Stimulated activated CD8-positive, alpha-beta memory T cell treated with anti-CD3 and anti-CD28 coated beads, Interleukin-4, amount 100 ng/mL, for 4 hours (primary cell): ENCODE measurements around the gene OR2H2.

Experiments
- DNase-seq, 2 donors: peaks; one replicate each; pipeline ENCODE4 v3.0.0-alpha.2; 2020; ENCODE audit warnings: low read depth in 2 of 2, low spot score in 1 of 2

The OR2H2 gene

GRCh38 chr6:29628419-29629281, 43.7 kb downstream of the OR2H2 start:
- DNase-seq: no peak

- DNase-seq: no peak
Observed at GRCh38 chr6:29629571-29629970, 44.6 kb downstream of the OR2H2 start.

GRCh38 chr6:29630315-29630714, 45.4 kb downstream of the OR2H2 start:
- DNase-seq: no peak

- no peak for DNase-seq
Observed at GRCh38 chr6:29631209-29631810, 46.4 kb downstream of the OR2H2 start.

- DNase-seq: peak in 1 of 2 donors; percentile 46
Observed at GRCh38 chr6:29631860-29632731, 47.2 kb downstream of the OR2H2 start.

GRCh38 chr6:29632789-29633533, 48.0 kb downstream of the OR2H2 start, which contains the start of gene GABBR1:
Gene GABBR1, minus strand, starts transcription at chr6:29633183. Its CDS starts 798 bp downstream, at chr6:29632385.
- peak in 1 of 2 donors; percentile 40 for DNase-seq

- DNase-seq: no peak
Observed at GRCh38 chr6:29633534-29633905, 48.6 kb downstream of the OR2H2 start.

- DNase-seq: no peak
Observed at GRCh38 chr6:29637247-29637646, 52.3 kb downstream of the OR2H2 start.
